HEK293T (cell line): ENCODE results near the gene HMX1.

Experiments
- ELF4 ChIP-seq: fragments of 450-650 bp; IDR thresholded peaks from 2 replicates; pipeline ENCODE4 v1.6.1; 2017; ENCODE audit warnings: antibody characterized with exemption
- FOXA1 ChIP-seq: fragments of 450-650 bp; IDR thresholded peaks from 2 replicates; pipeline ENCODE4 v1.6.1; 2016; ENCODE audit warnings: mild to moderate bottlenecking
- FOXM1 ChIP-seq: fragments of 450-650 bp; IDR thresholded peaks from 2 replicates; pipeline ENCODE4 v1.6.1; 2017; ENCODE audit warnings: mild to moderate bottlenecking, borderline replicate concordance
- HDGF ChIP-seq: fragments of 450-650 bp; IDR thresholded peaks from 2 replicates; pipeline ENCODE4 v1.6.1; 2017; ENCODE audit warnings: antibody characterized with exemption, borderline replicate concordance
- LEF1 ChIP-seq: fragments of 450-650 bp; IDR thresholded peaks from 2 replicates; pipeline ENCODE4 v1.6.1; 2017; ENCODE audit warnings: mild to moderate bottlenecking, borderline replicate concordance
- NFRKB ChIP-seq: fragments of 450-650 bp; IDR thresholded peaks from 2 replicates; pipeline ENCODE4 v1.6.1; 2016; ENCODE audit warnings: mild to moderate bottlenecking, moderate library complexity
- SP1 ChIP-seq: fragments of 450-650 bp; IDR thresholded peaks from 2 replicates; pipeline ENCODE4 v1.6.1; 2017
- SUZ12 ChIP-seq: fragments of 450-650 bp; IDR thresholded peaks from 2 replicates; pipeline ENCODE4 v1.6.1; 2016; ENCODE audit warnings: mild to moderate bottlenecking
- TARDBP ChIP-seq: fragments of 450-650 bp; IDR thresholded peaks from 2 replicates; pipeline ENCODE4 v1.6.1; 2016

- TF ChIP-seq LEF1 (no peak), SP1 (no peak), ELF4 (no peak), NFRKB (no peak), FOXM1 (no peak), SUZ12 (no peak), TARDBP (no peak), FOXA1 (no peak), HDGF (no peak)
Measured at GRCh38 chr4:8865681-8866310, 5.8 kb downstream of the HMX1 start.
